Neural cell (in vitro differentiated cells): Measurements from ENCODE around the gene IGSF9B. TPM values are rescaled to one million over a fixed set of nuclear protein-coding genes. Genes with fewer than 3 reads are reported as not detected.

Source experiments
- H2AFZ ChIP-seq: fragments of 200-600, 300-800 bp; sonication (generic), shearing (Covaris generic); 2 replicates; pipeline ENCODE4 v1.6.0; 2014; ENCODE audit warnings: low read depth, mild to moderate bottlenecking, antibody characterized with exemption, low read length, moderate library complexity
- H3F3A ChIP-seq: fragments of 200-600 bp; shearing (Covaris generic); 2 replicates; pipeline ENCODE4 v1.6.1; 2016; ENCODE audit warnings: mild to moderate bottlenecking, moderate library complexity, mixed read lengths, antibody characterized with exemption, low read length; ENCODE audit not compliant: insufficient read depth, poor library complexity, severe bottlenecking
- H3K27ac ChIP-seq: fragments of 200-600, 300-800 bp; sonication (generic), shearing (Covaris generic); 2 replicates; pipeline ENCODE4 v1.5.1; 2014; ENCODE audit warnings: mild to moderate bottlenecking, low read length, moderate library complexity
- H3K27me3 ChIP-seq: fragments of 300-800, 200-600 bp; sonication (generic), shearing (Covaris generic); 2 replicates; pipeline ENCODE4 v1.6.0; 2014; ENCODE audit warnings: mild to moderate bottlenecking, low read depth, low read length, moderate library complexity; ENCODE audit not compliant: insufficient read depth
- H3K36me3 ChIP-seq: fragments of 300-800, 200-600 bp; sonication (generic), shearing (Covaris generic); 2 replicates; pipeline ENCODE4 v1.5.1; 2014; ENCODE audit warnings: mild to moderate bottlenecking, antibody characterized with exemption, low read length, moderate library complexity; ENCODE audit not compliant: insufficient read depth
- H3K4me2 ChIP-seq: fragments of 300-800, 200-600 bp; sonication (generic), shearing (Covaris generic); 2 replicates; pipeline ENCODE4 v1.6.0; 2014; ENCODE audit warnings: mild to moderate bottlenecking, low read length
- H3K4me3 ChIP-seq: fragments of 300-800, 200-600 bp; sonication (generic), shearing (Covaris generic); 2 replicates; pipeline ENCODE4 v1.5.1; 2014; ENCODE audit warnings: mild to moderate bottlenecking, low read length, moderate library complexity
- H3K79me2 ChIP-seq: fragments of 200-600 bp; shearing (Covaris generic); replicated peaks from 2 replicates; pipeline ENCODE4 v1.6.0; 2014; ENCODE audit warnings: mild to moderate bottlenecking, low read length, moderate library complexity; ENCODE audit not compliant: insufficient read depth
- H3K9ac ChIP-seq: fragments of 300-800, 200-600 bp; sonication (generic), shearing (Covaris generic); 2 replicates; pipeline ENCODE4 v1.6.1; 2016; ENCODE audit warnings: mild to moderate bottlenecking, low read length, mixed read lengths
- H3K9me2 ChIP-seq: fragments of 200-600 bp; shearing (Covaris generic); 2 replicates; pipeline ENCODE4 v1.6.1; 2016; ENCODE audit warnings: mild to moderate bottlenecking, low read length, mixed read lengths; ENCODE audit not compliant: insufficient read depth
- H3K9me3 ChIP-seq: fragments of 200-600, 300-800 bp; sonication (generic), shearing (Covaris generic); 2 replicates; pipeline ENCODE4 v1.6.1; 2016; ENCODE audit warnings: mild to moderate bottlenecking, mixed run types, low read length, moderate library complexity, mixed read lengths
- H4K20me1 ChIP-seq: fragments of 200-600 bp; shearing (Covaris generic); 2 replicates; pipeline ENCODE4 v1.6.1; 2016; ENCODE audit warnings: mild to moderate bottlenecking, mixed run types; ENCODE audit not compliant: insufficient read depth
- CTCF ChIP-seq: fragments of 450-650 bp; IDR thresholded peaks from 2 replicates; pipeline ENCODE4 v1.5.1; 2014; ENCODE audit warnings: antibody characterized with exemption, mild to moderate bottlenecking, moderate library complexity; ENCODE audit not compliant: poor library complexity, severe bottlenecking
- EP300 ChIP-seq: fragments of 450-650 bp; conservative IDR thresholded peaks from 2 replicates; pipeline ENCODE4 v1.6.1; 2014; ENCODE audit warnings: antibody characterized with exemption, mild to moderate bottlenecking, moderate library complexity; ENCODE audit not compliant: poor library complexity, severe bottlenecking
- EZH2 ChIP-seq: fragments of 200-600, 300-800 bp; shearing (Covaris generic), sonication (generic); IDR thresholded peaks from 2 replicates; pipeline ENCODE4 v1.6.1; 2014; ENCODE audit warnings: antibody characterized with exemption, low read length, borderline replicate concordance, mild to moderate bottlenecking; ENCODE audit not compliant: insufficient read depth, poor library complexity, severe bottlenecking
- MXI1 ChIP-seq: fragments of 450-650 bp; conservative IDR thresholded peaks from 2 replicates; pipeline ENCODE4 v1.6.1; 2014; ENCODE audit warnings: antibody characterized with exemption, mild to moderate bottlenecking; ENCODE audit not compliant: poor library complexity, severe bottlenecking
- POLR2AphosphoS5 ChIP-seq: IDR thresholded peaks from 2 replicates; pipeline ENCODE4 v1.6.1; 2012
- RAD21 ChIP-seq: fragments of 450-650 bp; conservative IDR thresholded peaks from 2 replicates; pipeline ENCODE4 v1.6.1; 2014; ENCODE audit warnings: antibody characterized with exemption, mild to moderate bottlenecking, moderate library complexity
- REST ChIP-seq: IDR thresholded peaks from 2 replicates; pipeline ENCODE4 v1.6.1; 2012; ENCODE audit warnings: borderline replicate concordance
- SMC3 ChIP-seq: fragments of 450-650 bp; conservative IDR thresholded peaks from 2 replicates; pipeline ENCODE4 v1.6.1; 2014; ENCODE audit warnings: antibody characterized with exemption, mild to moderate bottlenecking, moderate library complexity; ENCODE audit not compliant: poor library complexity
- TAF1 ChIP-seq: IDR thresholded peaks from 2 replicates; pipeline ENCODE4 v1.6.1; 2012; ENCODE audit warnings: low read depth
- polyA plus RNA-seq: library from polyadenylated mRNA; depleted of rRNA; stranded (reverse); fragments of >200 nt; gene quantifications from 2 replicates; pipeline ENCODE4 v1.2.3, GENCODE V29; 2014

IGSF9B gene
- polyA plus RNA-seq, 1 donor from 2014 or later, result 2.3 TPM

- Histone ChIP-seq H2AFZ (no peak overlapping the region), H4K20me1 (no peaks in the 10 kb centered on the region), H3K27me3 (no peaks in the 10 kb centered on the region), H3K79me2 (no peaks in the 10 kb centered on the region), H3K9me3 (no peaks in the 10 kb centered on the region), H3F3A (no peaks in the 10 kb centered on the region), H3K4me3 (no peak overlapping the region), H3K36me3 (no peaks in the 10 kb centered on the region), H3K4me2 (no peak overlapping the region), H3K27ac (no peak overlapping the region), H3K9me2 (no peaks in the 10 kb centered on the region), H3K9ac (no peak overlapping the region)
- TF ChIP-seq CTCF (no peak), TAF1 (no peak), MXI1 (no peak), SMC3 (no peak), EP300 (no peak), REST (no peak), POLR2AphosphoS5 (no peak), EZH2 (no peak), RAD21 (no peak)
Measured at GRCh38 chr11:133896642-133897330, 60.0 kb downstream of the IGSF9B start.

GRCh38 chr11:133896028-133896427 lies 60.7 kb downstream of the IGSF9B start:
- Histone ChIP-seq H3K27me3 (no peaks in the 10 kb centered on the region), H3K27ac (no peak overlapping the region), H3F3A (no peaks in the 10 kb centered on the region), H3K36me3 (no peaks in the 10 kb centered on the region), H3K9me3 (no peaks in the 10 kb centered on the region), H3K9ac (no peak overlapping the region), H4K20me1 (no peaks in the 10 kb centered on the region), H3K79me2 (no peaks in the 10 kb centered on the region), H3K4me3 (no peak overlapping the region), H2AFZ (no peak overlapping the region), H3K9me2 (no peaks in the 10 kb centered on the region), H3K4me2 (no peak overlapping the region)
- TF ChIP-seq SMC3, result no peak
- no peak for TF ChIP-seq MXI1
- TF ChIP-seq EZH2, result no peak
- TF ChIP-seq RAD21, result no peak
- TF ChIP-seq EP300, result no peak
- no peak for TF ChIP-seq POLR2AphosphoS5
- no peak for TF ChIP-seq TAF1
- TF ChIP-seq CTCF, result no peak
- no peak for TF ChIP-seq REST
